Testis (tissue), 2 donors: ENCODE results near the gene MAT2B.

Experiments used
- CTCF ChIP-seq, 3 experiments: fragments of 450-650 bp in 2 of 3; fragments of 200-600 bp in 1 of 3; sonication (generic) in 1 of 3; IDR thresholded peaks; one replicate each; pipeline ENCODE4 v1.5.1; 2016 to 2019; ENCODE audit warnings: antibody characterized with exemption in 3 of 3, mild to moderate bottlenecking in 2 of 3, moderate library complexity in 1 of 3
- POLR2A ChIP-seq: fragments of 450-650 bp; IDR thresholded peaks from one replicate; pipeline ENCODE4 v1.6.1; 2017; ENCODE audit warnings: antibody characterized with exemption, mild to moderate bottlenecking, moderate library complexity

DNA sequence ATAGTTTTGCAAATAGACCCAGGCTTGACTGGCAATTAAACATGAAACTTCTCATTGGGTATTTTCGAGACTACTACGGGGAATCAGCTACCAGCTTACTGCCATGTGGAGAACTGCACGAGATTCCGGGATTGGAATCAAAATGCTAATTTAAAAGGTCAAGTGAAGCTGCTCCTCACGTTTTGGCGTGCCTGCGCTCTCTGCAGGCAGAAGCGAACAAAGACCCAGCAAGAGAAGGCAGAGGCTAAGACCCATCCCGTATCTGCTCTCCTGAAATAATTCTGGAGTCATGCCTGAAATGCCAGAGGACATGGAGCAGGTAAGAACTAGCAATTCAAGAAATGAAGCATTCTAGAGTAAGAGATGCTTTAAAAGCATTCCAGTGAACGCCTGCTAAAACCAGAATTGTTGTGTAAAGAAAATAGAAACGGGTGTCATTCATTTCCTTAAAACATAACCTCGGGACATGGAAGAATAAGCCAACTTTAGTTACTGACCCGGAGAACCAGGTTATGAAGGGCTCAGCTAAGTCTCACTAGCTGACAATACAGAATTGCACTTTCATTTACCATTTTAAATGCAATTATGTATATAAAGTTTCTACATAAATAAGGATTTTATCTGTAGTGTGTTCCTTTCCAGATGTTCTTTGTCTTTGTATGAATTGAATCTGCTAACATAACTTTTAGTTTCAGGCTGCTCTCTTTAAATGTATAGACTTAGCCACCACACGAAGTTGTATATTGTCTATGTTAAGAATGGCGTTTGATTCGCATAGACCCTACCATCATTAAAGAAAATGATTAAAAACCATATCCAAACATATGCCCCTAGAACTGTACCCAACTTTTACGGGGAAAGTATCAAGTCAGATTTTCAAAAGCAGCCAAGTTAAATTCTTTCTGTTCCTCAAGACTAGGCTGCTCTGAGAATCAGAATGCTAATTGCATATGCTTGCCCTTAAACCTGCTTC, 2.0 kb upstream of the MAT2B start:
- TF ChIP-seq POLR2A (no peak), CTCF (IDR thresholded peaks at IDR 0.05) (no peak)
